ENCODE measurements around the gene ITGA1. TPM values are rescaled to one million over a fixed set of nuclear protein-coding genes. Genes with fewer than 3 reads are reported as not detected.
A peak's percentile ranks its signal among the peaks of the same experiment; 100 is the strongest.

ITGA1 gene
- total and polyA plus RNA-seq, 2 of the 13 experiments (the other 11 are each of a cell fraction or from before 2014, with no cell fraction given): 23.1 to 28.6 TPM

DNA sequence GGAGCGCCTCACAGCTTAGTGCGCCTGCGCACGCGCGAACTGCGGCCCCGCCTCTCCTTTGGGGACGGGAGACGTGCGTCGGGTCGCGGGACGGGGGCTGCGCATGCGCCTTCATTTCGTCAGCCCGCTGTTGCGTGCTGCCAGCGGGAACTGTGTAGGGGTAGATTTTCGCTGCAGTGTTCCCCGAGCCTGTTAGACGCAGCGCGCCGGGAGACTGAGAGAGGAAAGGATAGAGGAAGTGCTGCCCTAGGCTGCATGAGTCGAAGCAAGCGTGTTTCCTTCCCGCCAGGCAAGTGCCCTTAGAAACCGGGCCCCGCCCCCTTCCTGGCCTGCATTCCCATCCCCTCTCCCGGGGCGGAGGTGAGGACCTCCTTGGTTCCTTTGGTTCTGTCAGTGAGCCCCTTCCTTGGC, 12.3 kb downstream of the ITGA1 start (continued):
- no peak for TF ChIP-seq EP300 (IDR thresholded peaks at IDR 0.05; ENCODE audit: low read depth in 2 of 2, low read length in 2 of 2)
- TF ChIP-seq EP300 (CRISPR knock-in tag; IDR thresholded peaks at IDR 0.05; ENCODE audit: borderline replicate concordance): no peak
- no peak for TF ChIP-seq ZNF772 (CRISPR knock-in tag; IDR thresholded peaks at IDR 0.05)
- TF ChIP-seq MED1 (CRISPR knock-in tag; IDR thresholded peaks at IDR 0.05): peak; percentile 43; the same call in 1 of the 2 replicates
- TF ChIP-seq PRMT3 (CRISPR knock-in tag; IDR thresholded peaks at IDR 0.05; ENCODE audit: borderline replicate concordance, low read depth): 0 out of 2 replicates have a peak, but pooled peaks have one; percentile 23
- TF ChIP-seq SMAD9 (CRISPR knock-in tag; IDR thresholded peaks at IDR 0.05): no peak
- no peak for TF ChIP-seq ZNF256 (CRISPR knock-in tag; conservative IDR thresholded peaks at IDR 0.05)
- TF ChIP-seq CBX5 (CRISPR knock-in tag; IDR thresholded peaks at IDR 0.05; ENCODE audit: borderline replicate concordance): peak; percentile 51; the same call in 1 of the 2 replicates
- TF ChIP-seq, protein P1, sequence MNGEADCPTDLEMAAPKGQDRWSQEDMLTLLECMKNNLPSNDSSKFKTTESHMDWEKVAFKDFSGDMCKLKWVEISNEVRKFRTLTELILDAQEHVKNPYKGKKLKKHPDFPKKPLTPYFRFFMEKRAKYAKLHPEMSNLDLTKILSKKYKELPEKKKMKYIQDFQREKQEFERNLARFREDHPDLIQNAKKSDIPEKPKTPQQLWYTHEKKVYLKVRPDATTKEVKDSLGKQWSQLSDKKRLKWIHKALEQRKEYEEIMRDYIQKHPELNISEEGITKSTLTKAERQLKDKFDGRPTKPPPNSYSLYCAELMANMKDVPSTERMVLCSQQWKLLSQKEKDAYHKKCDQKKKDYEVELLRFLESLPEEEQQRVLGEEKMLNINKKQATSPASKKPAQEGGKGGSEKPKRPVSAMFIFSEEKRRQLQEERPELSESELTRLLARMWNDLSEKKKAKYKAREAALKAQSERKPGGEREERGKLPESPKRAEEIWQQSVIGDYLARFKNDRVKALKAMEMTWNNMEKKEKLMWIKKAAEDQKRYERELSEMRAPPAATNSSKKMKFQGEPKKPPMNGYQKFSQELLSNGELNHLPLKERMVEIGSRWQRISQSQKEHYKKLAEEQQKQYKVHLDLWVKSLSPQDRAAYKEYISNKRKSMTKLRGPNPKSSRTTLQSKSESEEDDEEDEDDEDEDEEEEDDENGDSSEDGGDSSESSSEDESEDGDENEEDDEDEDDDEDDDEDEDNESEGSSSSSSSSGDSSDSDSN (CRISPR knock-in tag; IDR thresholded peaks at IDR 0.05): no peak; the same call in 1 of the 2 replicates
- no peak for TF ChIP-seq GATAD2A (CRISPR knock-in tag; IDR thresholded peaks at IDR 0.05)
- peak; percentile 38; the same call in 1 of the 2 replicates for TF ChIP-seq RFXAP (CRISPR knock-in tag; IDR thresholded peaks at IDR 0.05; ENCODE audit: borderline replicate concordance)
- TF ChIP-seq GPN1 (CRISPR knock-in tag; IDR thresholded peaks at IDR 0.05; ENCODE audit: borderline replicate concordance): no peak
- TF ChIP-seq ZNF570 (CRISPR knock-in tag; IDR thresholded peaks at IDR 0.05; ENCODE audit: borderline replicate concordance): no peak
- TF ChIP-seq, protein P2, sequence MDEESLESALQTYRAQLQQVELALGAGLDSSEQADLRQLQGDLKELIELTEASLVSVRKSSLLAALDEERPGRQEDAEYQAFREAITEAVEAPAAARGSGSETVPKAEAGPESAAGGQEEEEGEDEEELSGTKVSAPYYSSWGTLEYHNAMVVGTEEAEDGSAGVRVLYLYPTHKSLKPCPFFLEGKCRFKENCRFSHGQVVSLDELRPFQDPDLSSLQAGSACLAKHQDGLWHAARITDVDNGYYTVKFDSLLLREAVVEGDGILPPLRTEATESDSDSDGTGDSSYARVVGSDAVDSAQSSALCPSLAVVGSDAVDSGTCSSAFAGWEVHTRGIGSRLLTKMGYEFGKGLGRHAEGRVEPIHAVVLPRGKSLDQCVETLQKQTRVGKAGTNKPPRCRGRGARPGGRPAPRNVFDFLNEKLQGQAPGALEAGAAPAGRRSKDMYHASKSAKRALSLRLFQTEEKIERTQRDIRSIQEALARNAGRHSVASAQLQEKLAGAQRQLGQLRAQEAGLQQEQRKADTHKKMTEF (CRISPR knock-in tag; IDR thresholded peaks at IDR 0.05): peak; percentile 46; the same call in 1 of the 2 replicates
- TF ChIP-seq ZC3H13 (CRISPR knock-in tag; IDR thresholded peaks at IDR 0.05): no peak; the same call in 1 of the 2 replicates
- peak; percentile 11 for TF ChIP-seq JARID2 (CRISPR knock-in tag; IDR thresholded peaks at IDR 0.05; ENCODE audit: insufficient replicate concordance)
- TF ChIP-seq ZNF468 (CRISPR knock-in tag; IDR thresholded peaks at IDR 0.05): 0 out of 2 replicates have a peak, but pooled peaks have one; percentile 55
- no peak for TF ChIP-seq ZNF75D (CRISPR knock-in tag; IDR thresholded peaks at IDR 0.05; ENCODE audit: borderline replicate concordance)
- TF ChIP-seq ZNF564 (CRISPR knock-in tag; IDR thresholded peaks at IDR 0.05): 0 out of 2 replicates have a peak, but pooled peaks have one; percentile 5
- peak; percentile 89 for TF ChIP-seq POLR2AphosphoS5 (IDR thresholded peaks at IDR 0.05; ENCODE audit: low read depth, low read length)
- no peak for TF ChIP-seq ZNF652 (CRISPR knock-in tag; IDR thresholded peaks at IDR 0.05; ENCODE audit: borderline replicate concordance, low read depth)
- peak; percentile 82 for TF ChIP-seq NR2C2 (CRISPR knock-in tag; IDR thresholded peaks at IDR 0.05; ENCODE audit: borderline replicate concordance)
- TF ChIP-seq DMAP1 (CRISPR knock-in tag; IDR thresholded peaks at IDR 0.05): no peak
- TF ChIP-seq SPEN (CRISPR knock-in tag; IDR thresholded peaks at IDR 0.05; ENCODE audit: low read depth): no peak; the same call in 1 of the 2 replicates
- TF ChIP-seq ZNF432 (CRISPR knock-in tag; IDR thresholded peaks at IDR 0.05; ENCODE audit: borderline replicate concordance): no peak
- TF ChIP-seq RAD21 (CRISPR knock-in tag; IDR thresholded peaks at IDR 0.05): no peak
- TF ChIP-seq, protein P3, sequence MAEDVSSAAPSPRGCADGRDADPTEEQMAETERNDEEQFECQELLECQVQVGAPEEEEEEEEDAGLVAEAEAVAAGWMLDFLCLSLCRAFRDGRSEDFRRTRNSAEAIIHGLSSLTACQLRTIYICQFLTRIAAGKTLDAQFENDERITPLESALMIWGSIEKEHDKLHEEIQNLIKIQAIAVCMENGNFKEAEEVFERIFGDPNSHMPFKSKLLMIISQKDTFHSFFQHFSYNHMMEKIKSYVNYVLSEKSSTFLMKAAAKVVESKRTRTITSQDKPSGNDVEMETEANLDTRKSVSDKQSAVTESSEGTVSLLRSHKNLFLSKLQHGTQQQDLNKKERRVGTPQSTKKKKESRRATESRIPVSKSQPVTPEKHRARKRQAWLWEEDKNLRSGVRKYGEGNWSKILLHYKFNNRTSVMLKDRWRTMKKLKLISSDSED (CRISPR knock-in tag; IDR thresholded peaks at IDR 0.05): no peak
- TF ChIP-seq GATAD1 (CRISPR knock-in tag; IDR thresholded peaks at IDR 0.05): peak; percentile 71

All from HepG2 (cell line).